ENCODE measurements around the gene MT1B.
A peak's percentile ranks its signal among the peaks of the same experiment; 100 is the strongest.
"Not testable (repeated sequence)": the region's sequence is repeated elsewhere in the genome, so short reads cannot be mapped to it uniquely, and the experiment has no call there.

MT1B gene

DNA sequence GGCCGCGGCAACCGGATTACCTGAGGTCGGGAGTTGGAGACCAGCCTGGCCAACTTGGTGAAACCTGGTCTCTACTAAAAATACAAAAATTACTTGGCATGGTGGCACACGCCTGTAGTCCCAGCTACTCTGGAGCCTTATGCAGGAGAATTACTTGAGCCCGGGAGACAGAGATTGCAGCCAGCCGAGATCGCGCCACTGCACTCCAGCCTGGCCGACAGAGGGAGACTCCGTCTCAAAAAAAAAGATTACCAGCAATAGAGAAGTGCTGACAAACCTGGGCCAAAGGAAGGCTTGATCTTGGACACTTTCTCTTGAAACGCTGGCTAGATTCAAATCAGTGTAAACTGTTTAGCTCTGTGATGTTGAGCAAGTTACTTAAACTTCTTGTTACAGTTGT, 22.2 kb downstream of the MT1B start:
- H3K4me3 ChIP-seq (ENCODE audit: low read depth, low read length): no peak overlapping the region
- peak; percentile 58 for DNase-seq (ENCODE audit: low read depth)
- TF ChIP-seq, protein P1, sequence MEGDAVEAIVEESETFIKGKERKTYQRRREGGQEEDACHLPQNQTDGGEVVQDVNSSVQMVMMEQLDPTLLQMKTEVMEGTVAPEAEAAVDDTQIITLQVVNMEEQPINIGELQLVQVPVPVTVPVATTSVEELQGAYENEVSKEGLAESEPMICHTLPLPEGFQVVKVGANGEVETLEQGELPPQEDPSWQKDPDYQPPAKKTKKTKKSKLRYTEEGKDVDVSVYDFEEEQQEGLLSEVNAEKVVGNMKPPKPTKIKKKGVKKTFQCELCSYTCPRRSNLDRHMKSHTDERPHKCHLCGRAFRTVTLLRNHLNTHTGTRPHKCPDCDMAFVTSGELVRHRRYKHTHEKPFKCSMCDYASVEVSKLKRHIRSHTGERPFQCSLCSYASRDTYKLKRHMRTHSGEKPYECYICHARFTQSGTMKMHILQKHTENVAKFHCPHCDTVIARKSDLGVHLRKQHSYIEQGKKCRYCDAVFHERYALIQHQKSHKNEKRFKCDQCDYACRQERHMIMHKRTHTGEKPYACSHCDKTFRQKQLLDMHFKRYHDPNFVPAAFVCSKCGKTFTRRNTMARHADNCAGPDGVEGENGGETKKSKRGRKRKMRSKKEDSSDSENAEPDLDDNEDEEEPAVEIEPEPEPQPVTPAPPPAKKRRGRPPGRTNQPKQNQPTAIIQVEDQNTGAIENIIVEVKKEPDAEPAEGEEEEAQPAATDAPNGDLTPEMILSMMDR (conservative IDR thresholded peaks at IDR 0.05; ENCODE audit: low read depth, low read length): peak; percentile 76

DNA sequence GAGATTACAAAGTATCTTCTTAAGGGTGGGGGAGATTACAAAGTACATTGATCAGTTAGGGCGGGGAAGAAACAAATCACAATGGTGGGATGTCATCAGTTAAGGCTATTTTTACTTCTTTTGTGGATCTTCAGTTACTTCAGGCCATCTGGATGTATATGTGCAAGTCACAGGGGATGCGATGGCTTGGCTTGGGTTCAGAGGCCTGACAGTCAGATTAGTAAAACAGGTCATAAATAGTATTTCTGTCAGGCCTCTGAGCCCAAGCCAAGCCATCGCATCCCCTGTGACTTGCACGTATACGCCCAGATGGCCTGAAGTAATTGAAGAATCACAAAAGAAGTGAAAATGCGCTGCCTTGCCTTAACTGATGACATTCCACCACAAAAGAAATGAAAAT, 22.9 kb downstream of the MT1B start:
- H3K4me3 ChIP-seq (ENCODE audit: low read depth, low read length): not testable (repeated sequence)

DNA sequence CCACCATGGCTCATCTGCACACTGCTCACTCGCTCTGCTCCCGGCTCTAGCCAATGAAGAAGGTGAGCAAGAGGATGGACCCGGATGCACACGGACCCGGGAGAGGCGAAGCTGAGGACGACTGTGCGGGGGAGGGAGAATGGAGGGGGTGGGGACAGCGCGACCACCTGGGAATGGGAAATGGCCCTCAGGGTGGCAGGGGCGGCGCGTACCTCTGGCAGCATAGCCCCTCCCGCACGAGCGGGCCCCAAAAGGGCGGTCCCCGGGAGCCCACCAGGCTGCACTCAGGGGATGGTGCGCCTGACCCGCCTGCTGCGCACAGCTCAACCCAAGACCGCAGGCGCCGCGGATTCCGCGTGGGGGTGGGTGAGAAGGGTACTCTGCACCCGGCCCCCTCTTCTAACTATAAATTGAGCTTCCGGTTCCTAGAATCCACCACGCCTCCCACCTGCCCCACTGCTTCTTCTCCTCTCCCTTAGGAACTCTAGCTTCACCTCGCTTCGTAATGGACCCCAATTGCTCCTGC, 24.1 kb downstream of the MT1B start:
- DNase-seq (ENCODE audit: low read depth): no peak
- peak overlapping the region; percentile 30 for H3K4me3 ChIP-seq (ENCODE audit: low read depth, low read length)
- TF ChIP-seq, protein P1 (conservative IDR thresholded peaks at IDR 0.05; ENCODE audit: low read depth, low read length): no peak

More for the DNA sequence above, 22.9 kb downstream of the MT1B start:
- not testable (repeated sequence) for DNase-seq (ENCODE audit: low read depth)

DNA sequence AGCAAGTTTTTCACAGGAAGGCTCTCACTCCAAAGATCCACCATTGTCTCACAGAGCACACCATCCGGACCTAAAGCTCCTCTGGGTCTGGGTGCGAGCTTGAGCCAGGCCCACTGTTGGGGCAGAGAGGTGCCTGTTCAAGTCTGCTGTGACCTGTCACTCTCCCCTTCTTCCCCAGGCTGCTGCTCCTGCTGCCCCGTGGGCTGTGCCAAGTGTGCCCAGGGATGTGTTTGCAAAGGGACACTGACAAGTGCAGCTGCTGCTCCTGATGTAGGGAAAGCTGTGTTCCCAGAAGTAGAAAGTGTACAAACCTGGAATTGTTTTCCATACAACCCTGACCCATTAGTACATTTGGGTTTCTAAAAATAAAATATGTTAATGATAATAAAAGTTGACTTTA, 25.8 kb downstream of the MT1B start:
- H3K4me3 ChIP-seq (ENCODE audit: low read depth, low read length): no peak overlapping the region
- TF ChIP-seq, protein P1 (conservative IDR thresholded peaks at IDR 0.05; ENCODE audit: low read depth, low read length): no peak
- no peak for DNase-seq (ENCODE audit: low read depth)

DNA sequence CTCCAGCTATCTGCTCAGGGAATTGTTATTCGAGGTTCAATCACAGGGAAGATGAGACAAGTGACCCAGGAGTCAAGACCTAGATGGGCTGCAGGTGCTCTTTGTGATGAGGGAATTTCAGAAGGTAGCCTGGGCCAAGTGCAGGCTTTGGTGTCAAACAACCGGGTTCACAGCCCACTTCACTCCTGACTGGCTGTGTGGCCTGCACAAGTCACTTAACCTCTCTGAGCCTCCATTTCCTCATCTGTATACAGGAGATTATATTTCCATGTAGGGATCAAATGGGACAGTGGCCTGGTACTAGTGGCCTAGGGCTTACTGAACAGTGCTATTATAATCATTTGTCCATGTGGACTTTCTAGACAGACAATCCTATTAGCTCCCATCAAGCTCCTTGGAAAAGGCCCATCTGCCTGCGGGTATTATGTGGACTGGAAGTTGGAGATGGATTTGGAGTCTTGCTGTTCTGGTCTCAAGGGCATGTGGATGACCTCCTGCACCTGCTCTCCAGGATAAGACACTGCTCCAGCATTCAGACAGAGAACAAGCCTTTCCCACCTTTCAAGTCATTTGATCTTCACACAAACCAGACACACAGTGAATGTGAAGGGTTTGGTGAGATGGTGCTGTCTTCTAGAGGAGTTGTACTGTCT, 27.5 kb downstream of the MT1B start:
- no peak for DNase-seq (ENCODE audit: low read depth)
- no peak overlapping the region for H3K4me3 ChIP-seq (ENCODE audit: low read depth, low read length)
- TF ChIP-seq, protein P1 (conservative IDR thresholded peaks at IDR 0.05; ENCODE audit: low read depth, low read length): no peak

DNA sequence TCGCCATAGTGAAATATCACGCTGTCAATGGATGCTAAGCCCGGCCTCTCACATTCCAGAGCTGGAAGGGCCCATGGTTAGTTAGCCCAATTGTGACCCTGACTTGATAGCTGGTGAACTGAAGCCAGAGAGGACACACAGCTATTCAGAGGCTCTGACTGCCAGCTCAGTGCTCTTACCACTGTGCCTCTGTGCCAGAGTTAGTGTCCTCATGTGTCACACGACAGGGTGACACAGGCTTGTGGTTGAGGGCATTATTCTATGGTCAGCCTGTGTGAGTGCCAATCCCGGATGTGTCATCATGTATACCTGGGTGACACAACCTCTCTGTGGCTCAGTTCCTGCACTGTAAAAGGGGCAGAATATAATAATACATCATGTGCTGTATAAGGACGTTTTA, 28.1 kb downstream of the MT1B start:
- no peak overlapping the region for H3K4me3 ChIP-seq (ENCODE audit: low read depth, low read length)
- TF ChIP-seq, protein P1 (conservative IDR thresholded peaks at IDR 0.05; ENCODE audit: low read depth, low read length): no peak
- DNase-seq (ENCODE audit: low read depth): no peak

DNA sequence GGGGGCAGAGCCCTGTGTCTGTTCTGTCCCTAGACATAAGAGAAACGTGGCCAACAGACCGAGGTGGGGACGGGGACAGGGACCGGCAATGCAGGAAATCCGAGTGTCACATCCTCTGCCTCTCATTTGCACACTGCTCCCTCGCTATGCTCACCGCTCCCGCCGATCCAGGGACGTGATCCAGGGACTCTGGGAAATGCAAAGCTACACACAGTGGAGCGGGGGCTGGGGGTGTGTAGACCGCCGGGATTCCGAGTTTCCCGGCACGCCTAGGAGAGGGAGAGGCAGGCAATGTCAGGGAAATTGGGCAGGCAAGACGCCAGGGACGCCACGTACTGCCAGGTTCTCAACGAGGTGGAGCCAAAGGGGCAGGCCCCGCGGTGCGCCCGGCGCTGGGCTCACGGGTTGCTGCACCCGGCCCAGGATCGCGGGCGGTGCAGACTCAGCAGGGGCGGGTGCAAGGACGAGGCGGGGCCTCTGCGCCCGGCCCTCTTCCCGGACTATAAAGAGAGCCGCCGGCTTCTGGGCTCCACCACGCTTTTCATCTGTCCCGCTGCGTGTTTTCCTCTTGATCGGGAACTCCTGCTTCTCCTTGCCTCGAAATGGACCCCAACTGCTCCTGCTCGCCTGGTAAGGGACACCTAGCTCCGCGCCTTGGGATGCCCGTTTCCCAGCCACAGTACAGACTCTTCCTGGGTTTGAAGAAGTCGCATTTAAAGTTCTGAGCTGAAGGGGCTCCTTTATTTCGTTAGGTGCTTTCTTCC, 30.4 kb downstream of the MT1B start, which contains the start of gene MT1X:
Gene MT1X, plus strand, starts transcription at position 532 of the 764 bp plus-strand sequence. Its CDS starts 71 bp downstream, at position 603.
- TF ChIP-seq, protein P1 (conservative IDR thresholded peaks at IDR 0.05; ENCODE audit: low read depth, low read length): no peak
- peak; percentile 88 for DNase-seq (ENCODE audit: low read depth)
- H3K4me3 ChIP-seq (ENCODE audit: low read depth, low read length): peak within 1 kb of the TSS; percentile 69
